Adrenal gland (tissue), 12 donors: ENCODE results near the gene KLHL3. TPM values are rescaled to one million over a fixed set of nuclear protein-coding genes. Genes with fewer than 3 reads are reported as not detected.

Experiments
- DNase-seq, 7 donors: peaks; one replicate each; pipeline ENCODE4 v3.0.0-alpha.2; 2019 to 2020
- H3K27ac ChIP-seq, 5 donors: fragments of 200-600 bp; sonication (generic) in 4 of 5; 1 replicate in 3 of 5; 2 replicates in 2 of 5; pipeline versions ENCODE4 v1.5.1 to v1.8.0; 2016 to 2020; ENCODE audit warnings: mild to moderate bottlenecking in 1 of 5
- H3K27me3 ChIP-seq: fragments of 200-600 bp; 2 replicates; pipeline ENCODE4 v1.8.0; 2021
- H3K36me3 ChIP-seq, 2 donors: fragments of 200-600 bp; replicated peaks in 1 of 2; 1 replicate in 1 of 2; 2 replicates in 1 of 2; pipeline versions ENCODE4 v1.5.1 to v1.8.0; 2018 to 2022
- H3K4me1 ChIP-seq, 2 donors: fragments of 200-600 bp; replicated peaks in 1 of 2; 1 replicate in 1 of 2; 2 replicates in 1 of 2; pipeline versions ENCODE4 v1.5.1 to v1.8.0; 2018 to 2021
- H3K4me3 ChIP-seq, 4 donors: fragments of 200-600 bp; sonication (generic) in 3 of 4; one replicate each; pipeline ENCODE4 v1.5.1; 2016 to 2018
- H3K9me3 ChIP-seq, 3 donors: fragments of 200-600 bp; sonication (generic) in 1 of 3; replicated peaks in 1 of 3; 1 replicate in 2 of 3; 2 replicates in 1 of 3; pipeline versions ENCODE4 v1.5.1 to v1.8.0; 2016 to 2021
- POLR2A ChIP-seq, 2 donors: fragments of 450-650 bp; IDR thresholded peaks; one replicate each; pipeline ENCODE4 v1.6.1; 2017; ENCODE audit warnings: antibody characterized with exemption in 2 of 2, mild to moderate bottlenecking in 2 of 2, moderate library complexity in 1 of 2
- WGBS, 4 donors: extraction: QIAGEN DNeasy Blood & Tissue Kit in 2 of 4; methylation state at CpG; one replicate each; pipeline versions ENCODE4 v1.1.5 to v1.1.7; 2013 to 2017; 5-methylcytosine and 5-hydroxymethylcytosine counted together
- intact Hi-C, 2 donors: fragments of 100-400 bp; cut with DNase I; formaldehyde crosslinking; loops; one replicate each; pipeline versions ENCODE4 v1.14.1 to v1.15.0; 2022 to 2023
- polyA plus RNA-seq, 3 donors: library from polyadenylated mRNA; stranded (reverse); fragments of 200-250 nt in 2 of 3; fragments of 350-450 nt in 1 of 3; fragmentation: Illumina TruSeq in 1 of 3; extraction: RNeasy Lipid Tissue Mini Kit (QIAGEN cat#74804) in 1 of 3; gene quantifications; one replicate each; pipeline ENCODE4 v1.2.3, GENCODE V29; 2013 to 2014
- total RNA-seq, 9 donors: library from RNA; depleted of rRNA in 4 of 9; stranded (reverse); fragments of >200 nt in 4 of 9; fragments of 120-200 nt in 1 of 9; fragmentation: NEBNext Ultra II Directional in 1 of 9; extraction: Animal tissue kit (Norgen Biotek cat#: 25700) in 1 of 9; gene quantifications; one replicate each; pipeline versions ENCODE4 v1.1.0 to v1.2.4, GENCODE V29; 2013 to 2023
- TF ChIP-seq, protein P1 (sequence below), 6 experiments: fragments of 450-650 bp in 4 of 6; fragments of 200-600 bp in 2 of 6; sonication (generic) in 1 of 6; IDR thresholded peaks; 1 replicate in 5 of 6; 2 replicates in 1 of 6; pipeline versions ENCODE4 v1.5.1 to v1.8.0; 2016 to 2021; ENCODE audit warnings: antibody characterized with exemption in 6 of 6, mild to moderate bottlenecking in 2 of 6, moderate library complexity in 1 of 6
- donor health status: healthy with polysubstance abuse.
- donor health status: Bipolar disorder and iron deficiency.
- donor health status: DM: yes; HTN: yes; CAD: no.
- donor health status: DM: no; HTN: no; CAD: no.
- donor health status: DM: no; HTN: no; CAD: no.
- donor health status: DM: yes; HTN: yes; CAD: no.

KLHL3 gene
- total and polyA plus RNA-seq, 12 donors, result 3.1 to 28.6 (median 13.4) TPM

GRCh38 chr5:137624786-137625349, 111.0 kb downstream of the KLHL3 start:
- no peak for TF ChIP-seq POLR2A (IDR thresholded peaks at IDR 0.05)
- TF ChIP-seq, protein P1, sequence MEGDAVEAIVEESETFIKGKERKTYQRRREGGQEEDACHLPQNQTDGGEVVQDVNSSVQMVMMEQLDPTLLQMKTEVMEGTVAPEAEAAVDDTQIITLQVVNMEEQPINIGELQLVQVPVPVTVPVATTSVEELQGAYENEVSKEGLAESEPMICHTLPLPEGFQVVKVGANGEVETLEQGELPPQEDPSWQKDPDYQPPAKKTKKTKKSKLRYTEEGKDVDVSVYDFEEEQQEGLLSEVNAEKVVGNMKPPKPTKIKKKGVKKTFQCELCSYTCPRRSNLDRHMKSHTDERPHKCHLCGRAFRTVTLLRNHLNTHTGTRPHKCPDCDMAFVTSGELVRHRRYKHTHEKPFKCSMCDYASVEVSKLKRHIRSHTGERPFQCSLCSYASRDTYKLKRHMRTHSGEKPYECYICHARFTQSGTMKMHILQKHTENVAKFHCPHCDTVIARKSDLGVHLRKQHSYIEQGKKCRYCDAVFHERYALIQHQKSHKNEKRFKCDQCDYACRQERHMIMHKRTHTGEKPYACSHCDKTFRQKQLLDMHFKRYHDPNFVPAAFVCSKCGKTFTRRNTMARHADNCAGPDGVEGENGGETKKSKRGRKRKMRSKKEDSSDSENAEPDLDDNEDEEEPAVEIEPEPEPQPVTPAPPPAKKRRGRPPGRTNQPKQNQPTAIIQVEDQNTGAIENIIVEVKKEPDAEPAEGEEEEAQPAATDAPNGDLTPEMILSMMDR (IDR thresholded peaks at IDR 0.05), result no peak
- intact Hi-C loops, result loop anchor here (5.0 kb wide), 1 partner anchor 117 kb away; no protein-coding TSS in a partner anchor
- Histone ChIP-seq H3K4me3 (no peak overlapping the region), H3K36me3 (no peaks in the 10 kb centered on the region), H3K27ac (no peak overlapping the region), H3K9me3 (no peaks in the 10 kb centered on the region), H3K27me3 (no peaks in the 10 kb centered on the region), H3K4me1 (peaks cover 16 to 20% of the 10 kb centered on the region in 2 donors)
- WGBS, 4 donors, result 53 to 76% (median 66%) methylated on average over 5 of the region's 5 CpGs
- DNase-seq, result peak in 1 of 7 donors; percentile 50

DNA sequence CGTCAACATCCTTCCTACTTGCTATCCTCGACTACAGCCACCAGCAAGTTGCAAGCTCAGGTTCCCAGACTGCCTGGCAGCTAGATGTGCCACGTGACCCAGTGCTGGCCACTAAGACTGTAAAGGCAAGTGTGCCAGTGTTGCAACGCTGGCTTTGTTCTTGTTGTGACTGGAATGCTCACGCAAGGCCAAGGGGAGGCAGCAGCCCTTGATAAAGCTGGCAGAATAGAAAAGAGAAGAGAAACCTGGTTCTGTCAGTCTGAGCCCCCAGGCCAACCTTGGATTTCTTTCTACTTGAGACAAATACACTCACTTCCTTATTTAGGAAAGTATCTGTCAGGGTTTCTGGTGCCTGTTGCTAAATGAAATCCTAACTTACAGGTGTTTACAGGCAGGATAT, 113.0 kb downstream of the KLHL3 start:
- no peak overlapping the region for H3K4me3 ChIP-seq
- H3K36me3 ChIP-seq, result no peaks in the 10 kb centered on the region
- 29 to 38% (median 35%) methylated on average over 5 of the region's 5 CpGs for WGBS, 4 donors
- peak; percentile 87 to 99 (median 97) for DNase-seq
- no peaks in the 10 kb centered on the region for H3K27me3 ChIP-seq
- H3K4me1 ChIP-seq, result peaks cover 21 to 25% of the 10 kb centered on the region in 2 donors
- peak overlapping the region; percentile 8 to 93 (median 85) for H3K27ac ChIP-seq
- intact Hi-C loops, result no loop called here
- no peaks in the 10 kb centered on the region for H3K9me3 ChIP-seq
- TF ChIP-seq, protein P1 (IDR thresholded peaks at IDR 0.05), result no peak
- TF ChIP-seq POLR2A (IDR thresholded peaks at IDR 0.05), result peak in 1 of 2 donors; percentile 75

GRCh38 chr5:137621861-137622823, 113.7 kb downstream of the KLHL3 start:
- DNase-seq, result peak; percentile 44 to 80 (median 70)
- WGBS, 4 donors, result 66 to 77% (median 70%) methylated on average over 6 to 10 of the region's 10 CpGs
- peak overlapping the region; percentile 8 to 93 (median 85) for H3K27ac ChIP-seq
- TF ChIP-seq, protein P1 (IDR thresholded peaks at IDR 0.05), result no peak
- TF ChIP-seq POLR2A (IDR thresholded peaks at IDR 0.05), result no peak
- no peaks in the 10 kb centered on the region for H3K36me3 ChIP-seq
- H3K27me3 ChIP-seq, result no peaks in the 10 kb centered on the region
- intact Hi-C loops, result no loop called here
- H3K9me3 ChIP-seq, result no peaks in the 10 kb centered on the region
- H3K4me1 ChIP-seq, result peaks cover 21 to 25% of the 10 kb centered on the region in 2 donors
- H3K4me3 ChIP-seq, result no peak overlapping the region

DNA sequence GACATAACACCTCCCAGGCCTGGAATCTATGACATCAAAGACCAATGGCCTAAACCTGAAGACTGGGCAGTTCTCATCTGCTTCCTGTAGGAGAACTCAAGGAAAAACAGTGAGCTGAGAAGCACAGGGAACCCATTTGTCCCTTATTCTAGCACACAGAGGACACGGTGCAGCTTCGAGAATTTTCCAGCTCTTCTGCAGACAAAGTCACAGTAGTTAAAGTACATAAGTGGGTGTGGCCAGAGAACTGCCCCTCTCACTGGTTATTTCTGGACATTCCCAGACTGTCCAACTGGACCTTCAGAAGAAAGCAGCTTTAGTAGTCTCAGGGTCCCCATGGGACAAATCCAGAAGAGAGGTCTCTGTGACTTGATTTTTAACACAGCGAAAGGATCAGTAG, 114.6 kb downstream of the KLHL3 start:
- Histone ChIP-seq H3K36me3 (no peaks in the 10 kb centered on the region), H3K9me3 (no peaks in the 10 kb centered on the region), H3K4me1 (peaks cover 21 to 25% of the 10 kb centered on the region in 2 donors), H3K27me3 (no peaks in the 10 kb centered on the region), H3K4me3 (no peak overlapping the region), H3K27ac (peak overlapping the region in 3 of 5 donors; percentile 85 to 93 (median 93))
- DNase-seq, result no peak
- intact Hi-C loops, result no loop called here
- WGBS, 4 donors, result 73 to 92% (median 87%) methylated on average over 3 of the region's 3 CpGs
- no peak for TF ChIP-seq POLR2A (IDR thresholded peaks at IDR 0.05)
- TF ChIP-seq, protein P1 (IDR thresholded peaks at IDR 0.05), result no peak
